Kasumi-1 (cell line): ENCODE results near the gene TRAF3IP3.
A peak's percentile ranks its signal among the peaks of the same experiment; 100 is the strongest.
"Not testable (repeated sequence)": the region's sequence is repeated elsewhere in the genome, so short reads cannot be mapped to it uniquely, and the experiment has no call there.

Source experiments
- DNase-seq, 2 experiments: peaks; one replicate each; lab custom pipeline; 2025; lab: John Stamatoyannopoulos, UW

Gene TRAF3IP3

DNA sequence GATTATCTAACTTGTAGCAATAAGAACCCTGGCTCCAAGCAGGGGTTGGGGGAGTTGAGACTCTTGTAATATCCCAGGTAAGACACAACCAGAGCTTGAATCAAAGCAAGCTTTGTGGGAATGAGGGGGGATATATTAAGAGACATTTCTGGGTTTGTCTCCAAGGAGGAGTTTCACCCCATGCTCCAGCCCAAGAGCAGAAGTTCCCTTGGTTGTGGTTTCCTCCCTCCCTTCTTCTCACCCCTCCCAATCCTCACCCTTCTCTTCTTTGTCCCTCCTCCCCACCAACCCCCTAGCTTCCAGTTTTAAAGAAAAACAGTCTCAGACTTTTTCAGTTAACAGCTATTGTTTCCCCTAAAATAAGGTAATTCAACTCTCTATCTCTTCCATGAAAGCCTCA lies 11.9 kb downstream of the TRAF3IP3 start:
- peak; percentile 80 to 88 for DNase-seq

- DNase-seq: peak in 1 of 2 experiments; percentile 17
Measured at GRCh38 chr1:209768354-209768774, 12.5 kb downstream of the TRAF3IP3 start.

DNA sequence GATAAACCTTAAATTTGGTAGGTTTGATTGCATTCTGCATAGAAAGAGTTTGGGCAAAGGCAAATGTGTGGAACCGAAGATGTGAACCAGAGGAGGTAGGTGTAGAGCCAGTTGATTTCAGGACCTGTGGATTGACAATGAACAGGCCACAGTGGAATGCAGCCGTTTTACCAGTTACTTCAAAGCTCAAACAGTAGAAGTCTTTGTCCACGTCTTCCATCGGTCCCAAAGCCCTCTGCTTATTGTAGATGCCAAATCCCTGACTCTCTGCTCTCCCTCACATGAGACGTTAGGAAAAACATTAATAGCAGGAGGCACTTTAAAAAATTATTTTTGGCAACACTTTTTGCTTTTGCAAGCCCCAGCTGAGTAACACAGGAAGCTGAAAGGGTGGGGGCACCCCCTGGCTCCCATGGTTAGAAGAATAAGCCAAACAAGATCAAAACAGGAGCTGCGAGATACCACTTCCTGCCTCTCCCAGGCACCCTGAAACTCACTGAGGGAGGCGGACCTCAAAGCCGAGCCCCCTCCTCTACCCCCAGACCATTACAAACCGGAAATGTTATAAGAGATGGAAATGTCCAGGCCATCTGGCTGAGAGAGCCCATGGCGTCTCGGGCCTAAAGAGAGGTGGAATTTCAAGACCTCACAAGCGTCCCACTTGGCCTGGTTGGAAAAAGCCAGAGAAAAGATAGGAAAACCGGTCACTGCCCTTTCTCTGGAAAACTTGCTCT lies 13.5 kb downstream of the TRAF3IP3 start:
- DNase-seq: peak; percentile 82 to 83

GRCh38 chr1:209769971-209770370 lies 14.1 kb downstream of the TRAF3IP3 start:
- DNase-seq: peak; percentile 48 to 61

- no peak for DNase-seq
Measured at GRCh38 chr1:209770636-209771415, 15.0 kb downstream of the TRAF3IP3 start.

GRCh38 chr1:209772126-209772525 lies 16.3 kb downstream of the TRAF3IP3 start:
- no peak for DNase-seq

- DNase-seq: no peak
Measured at GRCh38 chr1:209774592-209774991, 18.7 kb downstream of the TRAF3IP3 start.

- no peak for DNase-seq
Measured at GRCh38 chr1:209775678-209776077, 19.8 kb downstream of the TRAF3IP3 start.

- DNase-seq: no peak
Measured at GRCh38 chr1:209777587-209777986, 21.7 kb downstream of the TRAF3IP3 start.

DNA sequence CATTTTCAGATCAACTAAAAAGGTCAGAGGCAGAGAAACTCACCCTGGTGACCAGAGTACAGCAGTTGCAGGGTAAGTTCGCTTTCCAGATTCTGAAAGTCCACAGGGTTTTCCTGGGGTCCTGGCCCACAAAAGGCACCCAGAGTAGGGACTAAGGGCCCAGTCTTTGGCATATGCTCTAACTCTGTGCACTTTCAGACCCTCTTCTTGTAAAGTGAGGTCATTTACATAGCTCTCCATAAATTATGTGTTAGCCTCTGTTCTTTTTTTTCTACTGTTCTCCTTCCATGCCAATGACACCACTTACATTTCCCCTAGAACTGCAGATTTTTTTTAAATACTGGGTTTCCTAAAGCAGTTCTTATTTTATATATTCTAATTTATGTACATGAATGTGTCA lies 22.2 kb downstream of the TRAF3IP3 start:
- DNase-seq: no peak

DNA sequence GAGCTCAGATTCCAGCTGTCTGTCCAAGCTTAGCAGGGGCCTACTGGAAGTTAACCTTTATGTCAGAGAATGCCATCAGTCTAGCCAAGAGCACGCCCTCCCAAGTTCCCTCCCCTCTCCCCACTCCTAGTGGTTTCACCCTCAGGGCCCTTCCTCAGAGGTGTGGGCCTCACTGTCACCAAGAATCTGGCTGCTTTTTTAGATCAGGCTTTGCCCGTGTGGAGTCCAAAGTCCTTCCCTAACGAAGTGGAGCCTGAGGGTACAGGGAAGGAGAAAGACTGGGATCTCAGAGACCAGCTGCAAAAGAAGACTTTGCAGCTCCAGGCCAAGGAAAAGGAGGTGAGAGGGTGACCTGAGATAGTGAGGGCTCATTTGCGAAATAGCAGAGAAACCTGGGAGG lies 24.4 kb downstream of the TRAF3IP3 start:
- DNase-seq: no peak

DNA sequence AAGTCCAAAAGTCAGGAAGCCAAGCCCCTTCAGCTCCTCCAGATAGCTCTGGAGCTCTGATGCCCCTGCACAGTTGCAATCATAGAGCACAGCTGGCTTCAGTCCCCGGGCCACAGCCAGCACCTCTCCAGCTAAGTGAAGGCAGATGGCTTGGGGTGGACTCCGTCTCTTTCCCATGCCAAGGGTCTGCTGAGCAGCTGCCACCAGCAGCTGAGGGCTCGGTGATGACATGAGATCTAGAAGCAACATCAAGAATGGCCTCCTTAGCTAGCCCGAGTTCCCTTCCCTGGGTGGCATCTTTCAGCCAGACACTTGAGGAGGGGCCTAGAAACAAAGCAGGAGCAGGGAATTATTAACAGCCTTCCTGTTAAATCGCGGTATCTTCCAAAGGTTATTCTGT lies 27.5 kb downstream of the TRAF3IP3 start:
- no peak for DNase-seq

DNA sequence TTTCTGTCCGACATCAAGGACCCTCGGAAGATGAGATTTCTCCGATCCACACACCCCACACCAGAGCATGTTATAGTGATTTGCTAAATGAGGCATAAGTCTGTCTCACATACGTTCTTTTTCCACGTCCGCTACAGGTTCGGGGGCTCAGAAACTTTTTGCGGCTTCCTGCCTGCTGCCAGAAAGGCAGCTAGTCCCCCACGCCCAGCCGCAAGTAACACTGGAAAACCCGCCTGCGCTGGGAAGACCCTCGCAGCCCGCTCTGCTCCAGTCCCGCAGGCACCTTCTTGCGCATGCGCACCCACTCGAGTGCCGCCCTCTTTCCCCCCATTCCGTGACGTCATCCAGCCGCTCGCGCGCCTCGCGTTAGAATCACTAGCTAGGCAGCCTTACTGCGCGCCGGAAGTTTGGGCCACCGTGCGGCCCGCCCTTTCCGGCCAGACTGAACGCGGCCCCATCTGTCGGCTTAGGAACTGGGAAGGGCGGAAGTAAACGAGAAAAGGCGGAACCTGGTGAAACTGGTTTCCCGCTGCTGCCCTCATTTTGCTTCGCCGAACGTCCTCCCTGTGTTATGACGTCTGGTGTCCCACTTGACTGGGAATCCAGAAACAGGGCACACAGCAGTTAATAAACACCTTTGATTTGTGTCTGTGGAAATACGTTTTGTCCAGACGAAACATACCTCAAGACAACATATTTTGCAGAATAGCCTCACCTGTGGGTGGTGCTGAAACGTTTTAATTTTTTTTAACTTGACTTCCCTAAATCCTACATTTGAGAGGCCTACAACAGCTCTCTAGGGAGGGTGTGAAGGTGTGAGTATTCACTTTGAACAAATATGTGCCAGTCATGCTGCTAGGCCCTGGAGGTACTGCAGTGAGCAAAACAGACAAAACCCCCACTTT lies 28.7 kb downstream of the TRAF3IP3 start, which contains the start of gene C1orf74:
C1orf74 (minus strand) TSS at position 295 of the 905 bp plus-strand sequence. CDS start 925 bp downstream, outside the sequence.
- peak; percentile 96 to 97 for DNase-seq

DNA sequence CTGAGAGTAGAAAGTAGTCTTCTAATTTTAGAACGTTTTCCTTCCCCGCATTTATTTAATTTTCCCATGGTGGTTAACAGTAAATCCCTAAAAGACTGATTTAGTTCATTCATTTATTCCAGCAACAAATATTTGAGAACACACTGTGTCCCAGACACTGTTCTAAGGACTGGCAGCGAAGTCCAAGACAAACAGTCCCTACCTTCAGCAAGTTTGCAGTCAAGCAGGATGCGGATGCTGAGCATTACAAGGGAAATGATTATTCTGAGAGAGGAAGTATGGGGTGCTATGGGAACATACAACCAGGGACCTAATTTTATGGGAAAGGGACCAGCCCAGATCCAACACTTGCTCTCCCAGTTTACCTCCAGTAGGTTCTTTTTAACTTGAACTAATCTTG lies 29.7 kb downstream of the TRAF3IP3 start:
- no peak for DNase-seq

GRCh38 chr1:209786146-209786545 lies 30.3 kb downstream of the TRAF3IP3 start:
- DNase-seq: no peak

- DNase-seq: no peak
Measured at GRCh38 chr1:209787551-209787950, 31.7 kb downstream of the TRAF3IP3 start.

- DNase-seq: no peak
Measured at GRCh38 chr1:209789245-209789644, 33.4 kb downstream of the TRAF3IP3 start.

GRCh38 chr1:209790286-209791193 lies 34.7 kb downstream of the TRAF3IP3 start:
- no peak for DNase-seq

DNA sequence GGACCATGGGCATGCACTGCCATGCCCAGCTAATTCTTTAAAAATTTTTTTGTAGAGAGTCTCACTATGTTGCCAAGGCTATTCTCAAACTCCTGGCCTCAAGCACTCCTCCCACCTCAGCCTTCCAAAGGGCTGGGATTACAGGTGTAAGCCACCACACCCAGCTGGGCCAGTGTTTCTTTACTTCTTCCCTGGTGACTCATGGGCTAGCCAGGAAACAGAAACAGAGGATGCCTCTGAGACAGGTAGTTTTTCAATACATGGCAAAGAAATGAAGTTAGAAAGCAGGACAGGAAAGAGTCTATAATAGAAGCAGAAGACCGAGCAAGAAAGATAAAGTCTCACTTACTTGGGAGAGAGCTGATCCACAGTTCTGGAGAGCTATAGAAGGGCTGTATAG lies 36.1 kb downstream of the TRAF3IP3 start:
- no peak for DNase-seq

- not testable (repeated sequence) for DNase-seq
Measured at GRCh38 chr1:209793711-209794110, 37.9 kb downstream of the TRAF3IP3 start.
